GM21390 (cell line): ENCODE data around the gene METTL1.

ENCODE experiments used
- ATAC-seq: cut with Tn5 transposase; IDR thresholded peaks from one replicate; pipeline ENCODE4 v1.9.1; 2021; ENCODE audit not compliant: unreplicated experiment

The METTL1 gene

GRCh38 chr12:57755194-57755453 lies 16.8 kb downstream of the METTL1 start:
- no peak for ATAC-seq

GRCh38 chr12:57754411-57755193 lies 17.3 kb downstream of the METTL1 start, which contains the start of gene MARCHF9:
Gene MARCHF9 (plus strand): TSS chr12:57755103. CDS start chr12:57755529, 426 bp downstream.
- peak; percentile 37 for ATAC-seq

GRCh38 chr12:57753756-57754337 lies 18.1 kb downstream of the METTL1 start:
- no peak for ATAC-seq

GRCh38 chr12:57752668-57753000 lies 19.3 kb downstream of the METTL1 start:
- ATAC-seq: no peak

GRCh38 chr12:57751788-57752667 lies 19.9 kb downstream of the METTL1 start, which contains the start of gene CDK4:
Gene CDK4 (minus strand): TSS chr12:57752310. CDS start chr12:57751717, 593 bp downstream.
- ATAC-seq: peak; percentile 67

GRCh38 chr12:57751432-57751787 lies 20.5 kb downstream of the METTL1 start:
- ATAC-seq: no peak

GRCh38 chr12:57750561-57751431 lies 21.1 kb downstream of the METTL1 start:
- no peak for ATAC-seq

- ATAC-seq: no peak
Observed at GRCh38 chr12:57749061-57749460, 22.8 kb downstream of the METTL1 start.

- ATAC-seq: no peak
Observed at GRCh38 chr12:57746025-57746424, 25.9 kb downstream of the METTL1 start.

- no peak for ATAC-seq
Observed at GRCh38 chr12:57745485-57745881, 26.4 kb downstream of the METTL1 start.

GRCh38 chr12:57744777-57745484 lies 27.0 kb downstream of the METTL1 start, which contains the start of gene TSPAN31:
Gene TSPAN31 (plus strand): TSS chr12:57745039. CDS start chr12:57745155, 116 bp downstream.
- peak; percentile 72 for ATAC-seq

GRCh38 chr12:57744194-57744776 lies 27.6 kb downstream of the METTL1 start:
- peak; percentile 35 for ATAC-seq

- ATAC-seq: no peak
Observed at GRCh38 chr12:57743769-57744168, 28.1 kb downstream of the METTL1 start.

- ATAC-seq: peak; percentile 59
Observed at GRCh38 chr12:57741844-57742738, 29.8 kb downstream of the METTL1 start.

GRCh38 chr12:57741413-57741789 lies 30.5 kb downstream of the METTL1 start:
- no peak for ATAC-seq

- peak; percentile 48 for ATAC-seq
Observed at GRCh38 chr12:57740656-57741412, 31.1 kb downstream of the METTL1 start.

- ATAC-seq: no peak
Observed at GRCh38 chr12:57739914-57740538, 31.9 kb downstream of the METTL1 start.

GRCh38 chr12:57739387-57739786 lies 32.5 kb downstream of the METTL1 start:
- no peak for ATAC-seq
